Measurements from ENCODE around the gene TMEM271. TPM values are rescaled to one million over a fixed set of nuclear protein-coding genes. Genes with fewer than 3 reads are reported as not detected.

The TMEM271 gene
- total and polyA plus RNA-seq, 10 of the 15 experiments (the other 5 are each of a cell fraction or from before 2014, with no cell fraction given): not detected

Other genes starting within 250 kb of the TMEM271 start
Only the 7 nearest of the 9 such genes appear.
- 21.1 and 31.4 TPM in 2 replicates for gene ZNF721, start 77.1 kb downstream of the TMEM271 start, total RNA-seq (2014; rRNA removed)
- 31.5 and 32.4 TPM in 2 replicates for gene ZNF721, start 77.1 kb downstream of the TMEM271 start, total RNA-seq (2014; rRNA removed; fragmentation: Illumina TruSeq; extraction: Trizol)
- gene ZNF721, start 77.1 kb downstream of the TMEM271 start, total RNA-seq (2021): 19.0 and 21.6 TPM in 2 replicates
- gene ZNF721, start 77.1 kb downstream of the TMEM271 start, polyA plus RNA-seq (2011; rRNA removed): 23.0 and 34.1 TPM in 2 replicates
- gene ZNF721, start 77.1 kb downstream of the TMEM271 start, polyA plus RNA-seq (2014; fragmentation: Illumina TruSeq; extraction: Trizol): 27.8 and 38.2 TPM in 2 replicates
- gene ZNF721, start 77.1 kb downstream of the TMEM271 start, polyA plus RNA-seq (2014; fragmentation: Nextera tagmentation; extraction: Ambion mirVana): 10 to 100 TPM; 23.0 to 29.5 TPM
- gene ZNF721, start 77.1 kb downstream of the TMEM271 start, polyA plus RNA-seq (2014; rRNA removed): 20.2 and 22.4 TPM in 2 replicates
- 10 to 100 TPM; 24.8 to 27.2 TPM for gene ZNF721, start 77.1 kb downstream of the TMEM271 start, polyA plus RNA-seq (2016; fragmentation: Nextera tagmentation; extraction: Ambion mirVana)
- 33.2 and 34.9 TPM in 2 replicates for gene PIGG, start 77.1 kb downstream of the TMEM271 start, total RNA-seq (2014; rRNA removed)
- gene PIGG, start 77.1 kb downstream of the TMEM271 start, total RNA-seq (2014; rRNA removed; fragmentation: Illumina TruSeq; extraction: Trizol): 19.9 and 20.1 TPM in 2 replicates
- gene PIGG, start 77.1 kb downstream of the TMEM271 start, total RNA-seq (2021): 36.1 and 38.4 TPM in 2 replicates
- gene PIGG, start 77.1 kb downstream of the TMEM271 start, polyA plus RNA-seq (2011; rRNA removed): 55.5 and 64.3 TPM in 2 replicates
- 17.3 and 21.6 TPM in 2 replicates for gene PIGG, start 77.1 kb downstream of the TMEM271 start, polyA plus RNA-seq (2014; fragmentation: Illumina TruSeq; extraction: Trizol)
- gene PIGG, start 77.1 kb downstream of the TMEM271 start, polyA plus RNA-seq (2014; fragmentation: Nextera tagmentation; extraction: Ambion mirVana): 10 to 100 TPM in 1 of 2 experiments, 1 to 10 TPM in 1; 8.0 to 18.0 TPM
- gene PIGG, start 77.1 kb downstream of the TMEM271 start, polyA plus RNA-seq (2014; rRNA removed): 36.4 and 38.2 TPM in 2 replicates
- 10 to 100 TPM; 34.0 to 35.7 TPM for gene PIGG, start 77.1 kb downstream of the TMEM271 start, polyA plus RNA-seq (2016; fragmentation: Nextera tagmentation; extraction: Ambion mirVana)
- 4.5 and 6.4 TPM in 2 replicates for gene PDE6B, start 49.3 kb upstream of the TMEM271 start, total RNA-seq (2014; rRNA removed)
- 4.8 and 6.1 TPM in 2 replicates for gene PDE6B, start 49.3 kb upstream of the TMEM271 start, total RNA-seq (2014; rRNA removed; fragmentation: Illumina TruSeq; extraction: Trizol)
- 3.5 and 5.6 TPM in 2 replicates for gene PDE6B, start 49.3 kb upstream of the TMEM271 start, total RNA-seq (2021)
- 1.8 and 3.6 TPM in 2 replicates for gene PDE6B, start 49.3 kb upstream of the TMEM271 start, polyA plus RNA-seq (2011; rRNA removed)
- gene PDE6B, start 49.3 kb upstream of the TMEM271 start, polyA plus RNA-seq (2014; fragmentation: Illumina TruSeq; extraction: Trizol): 1.9 and 4.3 TPM in 2 replicates
- 1 to 10 TPM; 2.6 to 4.1 TPM for gene PDE6B, start 49.3 kb upstream of the TMEM271 start, polyA plus RNA-seq (2014; fragmentation: Nextera tagmentation; extraction: Ambion mirVana)
- 3.5 and 4.5 TPM in 2 replicates for gene PDE6B, start 49.3 kb upstream of the TMEM271 start, polyA plus RNA-seq (2014; rRNA removed)
- gene PDE6B, start 49.3 kb upstream of the TMEM271 start, polyA plus RNA-seq (2016; fragmentation: Nextera tagmentation; extraction: Ambion mirVana): 1 to 10 TPM; 3.1 to 6.4 TPM
- gene ATP5ME, start 98.0 kb upstream of the TMEM271 start, total RNA-seq (2014; rRNA removed): 406 and 453 TPM in 2 replicates
- gene ATP5ME, start 98.0 kb upstream of the TMEM271 start, total RNA-seq (2014; rRNA removed; fragmentation: Illumina TruSeq; extraction: Trizol): 565 and 627 TPM in 2 replicates
- 279 and 323 TPM in 2 replicates for gene ATP5ME, start 98.0 kb upstream of the TMEM271 start, total RNA-seq (2021)
- gene ATP5ME, start 98.0 kb upstream of the TMEM271 start, polyA plus RNA-seq (2011; rRNA removed): 350 and 373 TPM in 2 replicates
- gene ATP5ME, start 98.0 kb upstream of the TMEM271 start, polyA plus RNA-seq (2014; fragmentation: Illumina TruSeq; extraction: Trizol): 77.3 and 359 TPM in 2 replicates
- gene ATP5ME, start 98.0 kb upstream of the TMEM271 start, polyA plus RNA-seq (2014; fragmentation: Nextera tagmentation; extraction: Ambion mirVana): 1,000 to 10,000 TPM; 1,956 to 2,374 TPM
- 388 and 500 TPM in 2 replicates for gene ATP5ME, start 98.0 kb upstream of the TMEM271 start, polyA plus RNA-seq (2014; rRNA removed)
- 1,000 to 10,000 TPM in 1 of 2 experiments, 100 to 1,000 TPM in 1; 997 to 1,034 TPM for gene ATP5ME, start 98.0 kb upstream of the TMEM271 start, polyA plus RNA-seq (2016; fragmentation: Nextera tagmentation; extraction: Ambion mirVana)
- 7.5 and 10.8 TPM in 2 replicates for gene MYL5, start 98.2 kb upstream of the TMEM271 start, total RNA-seq (2014; rRNA removed)
- 5.9 and 7.0 TPM in 2 replicates for gene MYL5, start 98.2 kb upstream of the TMEM271 start, total RNA-seq (2014; rRNA removed; fragmentation: Illumina TruSeq; extraction: Trizol)
- gene MYL5, start 98.2 kb upstream of the TMEM271 start, total RNA-seq (2021): 12.0 and 13.8 TPM in 2 replicates
- gene MYL5, start 98.2 kb upstream of the TMEM271 start, polyA plus RNA-seq (2011; rRNA removed): 8.2 and 13.6 TPM in 2 replicates
- gene MYL5, start 98.2 kb upstream of the TMEM271 start, polyA plus RNA-seq (2014; fragmentation: Illumina TruSeq; extraction: Trizol): 3.3 and 6.1 TPM in 2 replicates
- gene MYL5, start 98.2 kb upstream of the TMEM271 start, polyA plus RNA-seq (2014; fragmentation: Nextera tagmentation; extraction: Ambion mirVana): 1 to 10 TPM; 1.2 to 3.9 TPM
- gene MYL5, start 98.2 kb upstream of the TMEM271 start, polyA plus RNA-seq (2014; rRNA removed): 8.7 and 11.9 TPM in 2 replicates
- 1 to 10 TPM; 6.6 to 7.8 TPM for gene MYL5, start 98.2 kb upstream of the TMEM271 start, polyA plus RNA-seq (2016; fragmentation: Nextera tagmentation; extraction: Ambion mirVana)
- 0.17 and 0.22 TPM in 2 replicates for gene SLC49A3, start 112.9 kb upstream of the TMEM271 start, total RNA-seq (2014; rRNA removed)
- gene SLC49A3, start 112.9 kb upstream of the TMEM271 start, total RNA-seq (2014; rRNA removed; fragmentation: Illumina TruSeq; extraction: Trizol): not detected in 2 replicates
- gene SLC49A3, start 112.9 kb upstream of the TMEM271 start, total RNA-seq (2021): 0.74 and 0.85 TPM in 2 replicates
- not detected in 2 replicates for gene SLC49A3, start 112.9 kb upstream of the TMEM271 start, polyA plus RNA-seq (2011; rRNA removed)
- gene SLC49A3, start 112.9 kb upstream of the TMEM271 start, polyA plus RNA-seq (2014; fragmentation: Illumina TruSeq; extraction: Trizol): 0.09 TPM in 1 of 2 replicates, not detected in the other
- not detected for gene SLC49A3, start 112.9 kb upstream of the TMEM271 start, polyA plus RNA-seq (2014; fragmentation: Nextera tagmentation; extraction: Ambion mirVana)
- gene SLC49A3, start 112.9 kb upstream of the TMEM271 start, polyA plus RNA-seq (2014; rRNA removed): 0.09 and 0.24 TPM in 2 replicates
- gene SLC49A3, start 112.9 kb upstream of the TMEM271 start, polyA plus RNA-seq (2016; fragmentation: Nextera tagmentation; extraction: Ambion mirVana): under 1 TPM; 0.14 to 0.19 TPM
- 21.1 and 21.7 TPM in 2 replicates for gene PCGF3, start 129.5 kb upstream of the TMEM271 start, total RNA-seq (2014; rRNA removed)
- gene PCGF3, start 129.5 kb upstream of the TMEM271 start, total RNA-seq (2014; rRNA removed; fragmentation: Illumina TruSeq; extraction: Trizol): 15.0 and 15.4 TPM in 2 replicates
- gene PCGF3, start 129.5 kb upstream of the TMEM271 start, total RNA-seq (2021): 35.4 and 35.8 TPM in 2 replicates
- 43.8 and 45.9 TPM in 2 replicates for gene PCGF3, start 129.5 kb upstream of the TMEM271 start, polyA plus RNA-seq (2011; rRNA removed)
- gene PCGF3, start 129.5 kb upstream of the TMEM271 start, polyA plus RNA-seq (2014; fragmentation: Illumina TruSeq; extraction: Trizol): 11.9 and 15.6 TPM in 2 replicates
- 1 to 10 TPM; 2.2 to 4.5 TPM for gene PCGF3, start 129.5 kb upstream of the TMEM271 start, polyA plus RNA-seq (2014; fragmentation: Nextera tagmentation; extraction: Ambion mirVana)
- 33.2 and 40.5 TPM in 2 replicates for gene PCGF3, start 129.5 kb upstream of the TMEM271 start, polyA plus RNA-seq (2014; rRNA removed)
- gene PCGF3, start 129.5 kb upstream of the TMEM271 start, polyA plus RNA-seq (2016; fragmentation: Nextera tagmentation; extraction: Ambion mirVana): 10 to 100 TPM; 14.3 to 16.2 TPM